ENCODE data around the gene FXN. TPM values are rescaled to one million over a fixed set of nuclear protein-coding genes. Genes with fewer than 3 reads are reported as not detected.

Gene FXN
- total RNA-seq, 4 donors from 2014 or later: 1.8 to 10.1 (median 3.3) TPM

DNA sequence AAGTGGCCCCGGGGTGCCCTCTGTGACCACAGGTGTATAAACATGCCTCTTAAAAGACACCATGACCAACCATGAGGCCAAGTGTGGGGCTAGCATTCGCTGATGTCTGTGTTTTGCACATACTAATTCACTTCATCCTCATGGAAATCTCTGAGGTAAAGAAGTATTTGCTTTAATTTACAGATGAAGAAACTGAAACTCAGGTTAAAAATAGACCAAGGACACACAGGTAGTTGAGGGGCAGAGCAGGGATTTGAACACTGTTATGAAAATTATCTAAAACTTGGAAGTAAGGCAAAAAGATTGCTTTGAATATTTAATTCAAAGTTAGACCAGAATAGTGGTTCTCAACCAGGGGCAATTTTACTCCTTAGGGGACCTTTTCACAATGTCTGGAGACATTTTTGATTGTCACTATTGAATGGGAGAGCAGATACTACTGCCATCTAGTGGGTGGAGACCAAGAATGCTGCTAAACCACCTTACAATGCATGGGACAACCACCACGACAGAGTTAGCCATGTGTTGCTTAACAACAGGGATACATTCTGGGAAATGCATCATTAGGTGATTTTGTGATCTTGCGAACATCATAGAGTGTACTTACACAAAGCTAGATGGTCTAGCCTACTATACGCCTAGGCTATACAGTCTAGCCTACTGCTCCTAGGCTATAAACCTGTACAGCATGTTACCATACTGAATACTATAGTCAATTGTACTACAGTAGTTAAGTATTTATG, 8.0 kb upstream of the FXN start:
- TF ChIP-seq, protein P1, sequence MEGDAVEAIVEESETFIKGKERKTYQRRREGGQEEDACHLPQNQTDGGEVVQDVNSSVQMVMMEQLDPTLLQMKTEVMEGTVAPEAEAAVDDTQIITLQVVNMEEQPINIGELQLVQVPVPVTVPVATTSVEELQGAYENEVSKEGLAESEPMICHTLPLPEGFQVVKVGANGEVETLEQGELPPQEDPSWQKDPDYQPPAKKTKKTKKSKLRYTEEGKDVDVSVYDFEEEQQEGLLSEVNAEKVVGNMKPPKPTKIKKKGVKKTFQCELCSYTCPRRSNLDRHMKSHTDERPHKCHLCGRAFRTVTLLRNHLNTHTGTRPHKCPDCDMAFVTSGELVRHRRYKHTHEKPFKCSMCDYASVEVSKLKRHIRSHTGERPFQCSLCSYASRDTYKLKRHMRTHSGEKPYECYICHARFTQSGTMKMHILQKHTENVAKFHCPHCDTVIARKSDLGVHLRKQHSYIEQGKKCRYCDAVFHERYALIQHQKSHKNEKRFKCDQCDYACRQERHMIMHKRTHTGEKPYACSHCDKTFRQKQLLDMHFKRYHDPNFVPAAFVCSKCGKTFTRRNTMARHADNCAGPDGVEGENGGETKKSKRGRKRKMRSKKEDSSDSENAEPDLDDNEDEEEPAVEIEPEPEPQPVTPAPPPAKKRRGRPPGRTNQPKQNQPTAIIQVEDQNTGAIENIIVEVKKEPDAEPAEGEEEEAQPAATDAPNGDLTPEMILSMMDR (IDR thresholded peaks at IDR 0.05; ENCODE audit: low read depth): no peak

DNA sequence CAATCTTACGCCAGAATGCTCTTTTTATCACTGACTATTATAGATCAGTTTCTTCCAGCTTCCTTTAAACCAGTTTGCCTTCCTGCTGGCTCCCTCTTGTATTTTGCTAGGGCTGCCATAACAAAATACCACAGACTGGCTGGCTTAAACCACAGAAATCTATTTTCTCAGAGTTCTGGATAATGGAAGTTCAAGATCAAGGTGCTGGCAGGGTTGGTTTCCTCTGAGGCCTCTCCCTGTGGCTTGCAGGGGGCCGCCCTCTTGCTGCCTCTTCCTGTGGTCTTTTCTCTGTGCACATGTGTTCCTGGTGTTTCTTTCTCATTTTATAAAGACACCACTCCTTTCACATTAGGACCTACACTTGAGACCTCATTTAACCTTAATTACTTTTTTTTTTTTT, 6.8 kb upstream of the FXN start:
- TF ChIP-seq, protein P1 (IDR thresholded peaks at IDR 0.05; ENCODE audit: low read depth): no peak

DNA sequence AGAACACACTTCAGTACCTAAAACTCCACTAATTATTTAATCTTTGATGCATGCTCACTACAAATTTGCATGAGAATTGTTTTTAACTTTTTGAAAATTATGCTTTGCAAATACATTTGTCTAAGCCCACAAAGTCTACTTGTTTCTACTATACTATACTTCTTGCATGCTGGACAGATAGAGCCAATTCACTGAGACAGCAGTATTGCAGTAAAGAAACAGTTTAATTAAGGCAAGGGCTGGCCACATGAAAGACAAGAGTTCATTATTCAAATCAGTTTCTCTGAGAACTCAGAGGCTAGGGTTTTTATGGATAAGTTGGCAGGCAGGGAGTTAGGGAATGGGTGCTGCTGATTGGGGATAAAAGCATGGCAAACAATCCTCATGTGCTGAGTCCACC, 6.0 kb upstream of the FXN start:
- TF ChIP-seq, protein P1 (IDR thresholded peaks at IDR 0.05; ENCODE audit: low read depth): no peak

DNA sequence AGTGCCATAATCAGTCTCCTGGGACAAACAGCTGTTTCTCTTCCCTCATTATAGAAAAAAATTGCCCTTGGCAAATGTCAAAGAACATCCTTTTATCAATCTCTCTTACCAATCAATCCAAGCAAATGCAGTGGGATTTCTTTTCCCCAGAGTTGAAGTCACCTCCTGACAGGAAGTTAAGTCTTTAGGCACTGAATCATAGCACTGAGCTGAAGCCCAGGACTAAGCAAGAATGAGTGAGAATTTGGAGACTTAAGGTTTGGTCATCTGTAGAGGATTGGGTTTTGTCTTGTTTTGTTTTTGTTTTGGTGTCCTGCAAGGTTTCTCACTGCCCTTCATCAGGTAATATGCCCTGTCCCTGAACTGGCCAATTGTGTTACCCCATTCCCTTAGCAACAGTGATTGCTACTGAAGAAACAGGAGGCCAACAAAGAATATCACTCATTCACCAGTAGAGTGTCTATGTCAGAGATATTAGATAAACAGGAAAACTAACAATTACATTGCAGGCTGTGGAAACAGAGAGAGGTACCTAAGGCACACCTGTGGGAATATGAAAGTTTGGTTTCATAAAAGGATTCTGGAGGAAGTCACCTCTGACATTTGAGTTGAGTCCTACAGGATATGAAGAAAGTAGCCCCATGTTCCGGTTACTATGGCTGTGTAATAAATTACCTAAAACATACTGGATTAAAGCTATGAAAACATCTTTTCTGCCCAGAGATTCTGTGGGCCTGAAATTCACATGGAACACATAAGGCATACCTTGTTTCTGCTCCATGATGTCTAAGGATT, 4.5 kb upstream of the FXN start:
- TF ChIP-seq, protein P1 (IDR thresholded peaks at IDR 0.05; ENCODE audit: low read depth): no peak

DNA sequence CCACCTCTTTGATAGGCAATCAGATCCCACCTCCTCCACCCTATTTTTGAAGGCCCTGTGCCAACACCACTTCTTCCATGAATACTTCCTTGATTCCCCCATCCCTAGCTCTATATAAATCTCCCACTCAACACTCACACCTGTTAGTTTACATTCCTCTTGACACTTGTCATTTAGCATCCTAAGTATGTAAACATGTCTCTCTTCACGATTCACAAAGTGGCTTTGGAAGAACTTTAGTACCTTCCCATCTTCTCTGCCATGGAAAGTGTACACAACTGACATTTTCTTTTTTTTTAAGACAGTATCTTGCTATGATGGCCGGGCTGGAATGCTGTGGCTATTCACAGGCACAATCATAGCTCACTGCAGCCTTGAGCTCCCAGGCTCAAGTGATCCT, 1.5 kb upstream of the FXN start:
- TF ChIP-seq, protein P1 (IDR thresholded peaks at IDR 0.05; ENCODE audit: low read depth): no peak

DNA sequence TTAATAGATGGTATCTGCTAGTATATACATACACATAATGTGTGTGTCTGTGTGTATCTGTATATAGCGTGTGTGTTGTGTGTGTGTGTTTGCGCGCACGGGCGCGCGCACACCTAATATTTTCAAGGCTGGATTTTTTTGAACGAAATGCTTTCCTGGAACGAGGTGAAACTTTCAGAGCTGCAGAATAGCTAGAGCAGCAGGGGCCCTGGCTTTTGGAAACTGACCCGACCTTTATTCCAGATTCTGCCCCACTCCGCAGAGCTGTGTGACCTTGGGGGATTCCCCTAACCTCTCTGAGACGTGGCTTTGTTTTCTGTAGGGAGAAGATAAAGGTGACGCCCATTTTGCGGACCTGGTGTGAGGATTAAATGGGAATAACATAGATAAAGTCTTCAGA, 757 bp downstream of the FXN start:
- TF ChIP-seq, protein P1 (IDR thresholded peaks at IDR 0.05; ENCODE audit: low read depth): no peak

DNA sequence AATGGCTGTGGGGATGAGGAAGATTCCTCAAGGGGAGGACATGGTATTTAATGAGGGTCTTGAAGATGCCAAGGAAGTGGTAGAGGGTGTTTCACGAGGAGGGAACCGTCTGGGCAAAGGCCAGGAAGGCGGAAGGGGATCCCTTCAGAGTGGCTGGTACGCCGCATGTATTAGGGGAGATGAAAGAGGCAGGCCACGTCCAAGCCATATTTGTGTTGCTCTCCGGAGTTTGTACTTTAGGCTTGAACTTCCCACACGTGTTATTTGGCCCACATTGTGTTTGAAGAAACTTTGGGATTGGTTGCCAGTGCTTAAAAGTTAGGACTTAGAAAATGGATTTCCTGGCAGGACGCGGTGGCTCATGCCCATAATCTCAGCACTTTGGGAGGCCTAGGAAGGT, 1.2 kb downstream of the FXN start:
- TF ChIP-seq, protein P1 (IDR thresholded peaks at IDR 0.05; ENCODE audit: low read depth): no peak

All from subcutaneous adipose tissue (tissue), 4 donors.